Breast epithelium (tissue), 3 donors: ENCODE data around the gene WWOX.

Experiments
- POLR2A ChIP-seq: fragments of 450-650 bp; IDR thresholded peaks from one replicate; pipeline ENCODE4 v1.6.1; 2016; ENCODE audit warnings: antibody characterized with exemption, mild to moderate bottlenecking, moderate library complexity
- POLR2AphosphoS5 ChIP-seq, 3 donors: sonication (generic); formaldehyde crosslinking; IDR thresholded peaks; one replicate each; pipeline ENCODE4 v1.6.1; 2017; ENCODE audit warnings: antibody characterized with exemption in 3 of 3
- TF ChIP-seq, protein P1 (sequence below), 3 donors: fragments of 450-650 bp; IDR thresholded peaks; one replicate each; pipeline ENCODE4 v1.5.1; 2016 to 2017; ENCODE audit warnings: antibody characterized with exemption in 3 of 3, mild to moderate bottlenecking in 3 of 3, moderate library complexity in 3 of 3

DNA sequence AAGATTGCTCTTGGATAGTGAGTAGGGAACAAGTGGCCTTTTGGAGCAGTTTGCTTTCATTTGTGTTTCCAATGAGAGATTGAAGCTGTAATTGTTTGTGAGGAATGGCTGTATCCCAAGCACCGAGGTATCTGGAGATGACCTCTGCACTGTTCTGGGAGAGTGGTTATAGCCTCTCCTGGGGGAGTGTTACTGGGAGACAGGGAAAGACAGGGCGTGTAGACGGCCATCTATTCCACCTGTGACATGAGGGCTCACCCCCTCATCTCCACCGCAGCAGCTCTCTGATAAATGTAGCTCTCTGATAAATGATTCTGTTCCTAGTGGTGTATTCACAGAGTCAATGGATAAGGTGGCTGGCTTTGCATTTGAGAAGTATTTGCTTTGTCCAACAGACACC, 1107.4 kb downstream of the WWOX start:
- TF ChIP-seq, protein P1, sequence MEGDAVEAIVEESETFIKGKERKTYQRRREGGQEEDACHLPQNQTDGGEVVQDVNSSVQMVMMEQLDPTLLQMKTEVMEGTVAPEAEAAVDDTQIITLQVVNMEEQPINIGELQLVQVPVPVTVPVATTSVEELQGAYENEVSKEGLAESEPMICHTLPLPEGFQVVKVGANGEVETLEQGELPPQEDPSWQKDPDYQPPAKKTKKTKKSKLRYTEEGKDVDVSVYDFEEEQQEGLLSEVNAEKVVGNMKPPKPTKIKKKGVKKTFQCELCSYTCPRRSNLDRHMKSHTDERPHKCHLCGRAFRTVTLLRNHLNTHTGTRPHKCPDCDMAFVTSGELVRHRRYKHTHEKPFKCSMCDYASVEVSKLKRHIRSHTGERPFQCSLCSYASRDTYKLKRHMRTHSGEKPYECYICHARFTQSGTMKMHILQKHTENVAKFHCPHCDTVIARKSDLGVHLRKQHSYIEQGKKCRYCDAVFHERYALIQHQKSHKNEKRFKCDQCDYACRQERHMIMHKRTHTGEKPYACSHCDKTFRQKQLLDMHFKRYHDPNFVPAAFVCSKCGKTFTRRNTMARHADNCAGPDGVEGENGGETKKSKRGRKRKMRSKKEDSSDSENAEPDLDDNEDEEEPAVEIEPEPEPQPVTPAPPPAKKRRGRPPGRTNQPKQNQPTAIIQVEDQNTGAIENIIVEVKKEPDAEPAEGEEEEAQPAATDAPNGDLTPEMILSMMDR (IDR thresholded peaks at IDR 0.05), result no peak
- no peak for TF ChIP-seq POLR2AphosphoS5 (IDR thresholded peaks at IDR 0.05)
- TF ChIP-seq POLR2A, result no peak
